Lower leg skin (tissue), 3 donors: ENCODE results near the gene OR2G2.

Experiments
- POLR2A ChIP-seq, 2 donors: fragments of 450-650 bp; IDR thresholded peaks; one replicate each; pipeline ENCODE4 v1.6.1; 2016 to 2017; ENCODE audit warnings: antibody characterized with exemption in 2 of 2, mild to moderate bottlenecking in 1 of 2, moderate library complexity in 1 of 2
- TF ChIP-seq, protein P1 (sequence below), 3 donors: fragments of 450-650 bp; IDR thresholded peaks; one replicate each; pipeline ENCODE4 v1.5.1; 2016; ENCODE audit warnings: antibody characterized with exemption in 3 of 3, mild to moderate bottlenecking in 3 of 3, moderate library complexity in 2 of 3

DNA sequence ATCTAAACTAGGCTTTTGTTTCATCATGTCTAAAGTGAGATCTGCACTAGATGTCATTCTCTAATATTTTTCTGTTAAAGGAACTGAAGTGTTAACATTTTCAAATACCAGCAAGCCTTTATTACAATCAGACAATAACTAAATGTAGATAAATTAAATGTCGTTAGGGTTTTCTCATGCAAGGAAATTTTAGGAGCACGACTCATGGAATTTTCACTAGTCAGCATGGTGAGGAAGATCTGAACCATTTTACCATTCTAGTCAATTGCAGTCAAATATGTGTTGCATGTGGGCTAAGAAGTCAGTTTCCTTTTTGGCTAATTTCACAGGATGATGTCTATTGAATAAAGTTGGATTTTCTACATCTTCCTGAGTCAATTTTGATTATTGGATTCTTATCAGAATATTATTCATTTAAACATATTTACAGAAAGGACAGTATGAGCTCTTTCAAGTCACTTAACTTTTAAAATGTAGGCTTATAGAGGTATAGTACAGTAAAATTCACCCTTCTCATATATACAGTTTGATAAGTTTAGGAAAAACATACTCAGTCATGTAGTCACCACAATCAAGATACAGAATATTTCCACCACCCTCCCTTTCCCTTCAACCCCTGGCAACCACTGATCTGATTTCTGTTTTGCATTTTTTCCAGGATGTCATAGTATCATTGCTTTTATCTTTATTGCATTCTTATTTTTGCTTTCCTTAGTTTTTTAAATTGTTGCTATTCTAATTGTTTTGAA, 30.1 kb upstream of the OR2G2 start:
- TF ChIP-seq, protein P1, sequence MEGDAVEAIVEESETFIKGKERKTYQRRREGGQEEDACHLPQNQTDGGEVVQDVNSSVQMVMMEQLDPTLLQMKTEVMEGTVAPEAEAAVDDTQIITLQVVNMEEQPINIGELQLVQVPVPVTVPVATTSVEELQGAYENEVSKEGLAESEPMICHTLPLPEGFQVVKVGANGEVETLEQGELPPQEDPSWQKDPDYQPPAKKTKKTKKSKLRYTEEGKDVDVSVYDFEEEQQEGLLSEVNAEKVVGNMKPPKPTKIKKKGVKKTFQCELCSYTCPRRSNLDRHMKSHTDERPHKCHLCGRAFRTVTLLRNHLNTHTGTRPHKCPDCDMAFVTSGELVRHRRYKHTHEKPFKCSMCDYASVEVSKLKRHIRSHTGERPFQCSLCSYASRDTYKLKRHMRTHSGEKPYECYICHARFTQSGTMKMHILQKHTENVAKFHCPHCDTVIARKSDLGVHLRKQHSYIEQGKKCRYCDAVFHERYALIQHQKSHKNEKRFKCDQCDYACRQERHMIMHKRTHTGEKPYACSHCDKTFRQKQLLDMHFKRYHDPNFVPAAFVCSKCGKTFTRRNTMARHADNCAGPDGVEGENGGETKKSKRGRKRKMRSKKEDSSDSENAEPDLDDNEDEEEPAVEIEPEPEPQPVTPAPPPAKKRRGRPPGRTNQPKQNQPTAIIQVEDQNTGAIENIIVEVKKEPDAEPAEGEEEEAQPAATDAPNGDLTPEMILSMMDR (IDR thresholded peaks at IDR 0.05), result no peak
- no peak for TF ChIP-seq POLR2A (IDR thresholded peaks at IDR 0.05)
